Transverse colon (tissue), 4 donors: ENCODE measurements around the gene GPC6. TPM values are rescaled to one million over a fixed set of nuclear protein-coding genes. Genes with fewer than 3 reads are reported as not detected.

ENCODE experiments used
- DNase-seq: peaks from one replicate; pipeline ENCODE4 v3.0.0-alpha.2; 2019
- H3K27ac ChIP-seq, 4 donors: fragments of 200-600 bp; sonication (generic); 2 replicates each; pipeline ENCODE4 v1.5.1; 2016 to 2018; ENCODE audit warnings: inconsistent platforms in 4 of 4
- H3K27me3 ChIP-seq: fragments of 200-600 bp; sonication (generic); 2 replicates; pipeline ENCODE4 v1.5.1; 2017; ENCODE audit warnings: inconsistent platforms
- H3K36me3 ChIP-seq, 4 donors: fragments of 200-600 bp; sonication (generic); 2 replicates each; pipeline ENCODE4 v1.5.1; 2017 to 2019; ENCODE audit warnings: inconsistent platforms in 4 of 4
- H3K4me1 ChIP-seq, 4 donors: fragments of 200-600 bp; sonication (generic); 2 replicates each; pipeline ENCODE4 v1.5.1; 2017 to 2020; ENCODE audit warnings: inconsistent platforms in 4 of 4
- H3K4me3 ChIP-seq, 4 donors: fragments of 200-600 bp; sonication (generic); 1 replicate in 1 of 4; 2 replicates in 3 of 4; pipeline versions ENCODE4 v1.5.1 to v1.6.1; 2017 to 2019; ENCODE audit warnings: inconsistent platforms in 4 of 4
- H3K9me3 ChIP-seq, 2 donors: fragments of 200-600 bp; sonication (generic); 2 replicates each; pipeline ENCODE4 v1.5.1; 2017 to 2019; ENCODE audit warnings: inconsistent platforms in 2 of 2
- EP300 ChIP-seq: sonication (generic); formaldehyde crosslinking; IDR thresholded peaks from one replicate; pipeline ENCODE4 v1.6.1; 2017; ENCODE audit warnings: antibody characterized with exemption, low read depth
- POLR2A ChIP-seq: fragments of 450-650 bp; IDR thresholded peaks from one replicate; pipeline ENCODE4 v1.6.1; 2016; ENCODE audit warnings: antibody characterized with exemption, mild to moderate bottlenecking, moderate library complexity
- POLR2AphosphoS5 ChIP-seq, 3 donors: sonication (generic); formaldehyde crosslinking; IDR thresholded peaks; one replicate each; pipeline ENCODE4 v1.6.1; 2016; ENCODE audit warnings: antibody characterized with exemption in 3 of 3
- WGBS, 2 donors: methylation state at CpG; one replicate each; pipeline ENCODE4 v1.1.5; 2018; ENCODE audit warnings: low coverage in 1 of 2; 5-methylcytosine and 5-hydroxymethylcytosine counted together
- in situ Hi-C, 4 donors: fragments of 200-750 bp; cut with MboI; loops; one replicate each; pipeline versions ENCODE4 v1.15.0 to v1.15.1; 2017; ENCODE audit warnings: low sequenced_read_pairs in 3 of 4, low pct_ligation_motif_present in 1 of 4, low pct_unique_long_range_greater_than_20kb in 1 of 4
- intact Hi-C: fragments of 100-400 bp; cut with DNase I; formaldehyde crosslinking; loops from one replicate; pipeline ENCODE4 v1.15.1; 2023; ENCODE audit warnings: low total_unique reads
- total RNA-seq, 4 donors: library from RNA; depleted of rRNA; stranded (reverse); fragments of >200 nt; gene quantifications; one replicate each; pipeline ENCODE4 v1.1.0, GENCODE V29; 2016
- TF ChIP-seq, protein P1 (sequence below), 5 experiments: fragments of 200-600 bp in 3 of 5; fragments of 450-650 bp in 2 of 5; sonication (generic) in 3 of 5; IDR thresholded peaks; 1 replicate in 2 of 5; 2 replicates in 3 of 5; pipeline ENCODE4 v1.5.1; 2016 to 2017; ENCODE audit warnings: antibody characterized with exemption in 5 of 5, inconsistent platforms in 3 of 5, mild to moderate bottlenecking in 2 of 5, moderate library complexity in 1 of 5

Gene GPC6
- total RNA-seq, 4 donors from 2014 or later: 0.75 to 5.7 (median 4.0) TPM

- no peak for DNase-seq
- in situ Hi-C loops: no loop called here
- 51 to 69% methylated on average over 7 of the region's 7 CpGs for WGBS, 2 donors
- H3K9me3 ChIP-seq: no peaks in the 10 kb centered on the region
- H3K4me3 ChIP-seq: no peak overlapping the region
- H3K27ac ChIP-seq: no peak overlapping the region
- no peaks in the 10 kb centered on the region for H3K36me3 ChIP-seq
- no peaks in the 10 kb centered on the region for H3K4me1 ChIP-seq
- TF ChIP-seq POLR2AphosphoS5 (IDR thresholded peaks at IDR 0.05) (no peak), EP300 (no peak), POLR2A (no peak)
- TF ChIP-seq, protein P1, sequence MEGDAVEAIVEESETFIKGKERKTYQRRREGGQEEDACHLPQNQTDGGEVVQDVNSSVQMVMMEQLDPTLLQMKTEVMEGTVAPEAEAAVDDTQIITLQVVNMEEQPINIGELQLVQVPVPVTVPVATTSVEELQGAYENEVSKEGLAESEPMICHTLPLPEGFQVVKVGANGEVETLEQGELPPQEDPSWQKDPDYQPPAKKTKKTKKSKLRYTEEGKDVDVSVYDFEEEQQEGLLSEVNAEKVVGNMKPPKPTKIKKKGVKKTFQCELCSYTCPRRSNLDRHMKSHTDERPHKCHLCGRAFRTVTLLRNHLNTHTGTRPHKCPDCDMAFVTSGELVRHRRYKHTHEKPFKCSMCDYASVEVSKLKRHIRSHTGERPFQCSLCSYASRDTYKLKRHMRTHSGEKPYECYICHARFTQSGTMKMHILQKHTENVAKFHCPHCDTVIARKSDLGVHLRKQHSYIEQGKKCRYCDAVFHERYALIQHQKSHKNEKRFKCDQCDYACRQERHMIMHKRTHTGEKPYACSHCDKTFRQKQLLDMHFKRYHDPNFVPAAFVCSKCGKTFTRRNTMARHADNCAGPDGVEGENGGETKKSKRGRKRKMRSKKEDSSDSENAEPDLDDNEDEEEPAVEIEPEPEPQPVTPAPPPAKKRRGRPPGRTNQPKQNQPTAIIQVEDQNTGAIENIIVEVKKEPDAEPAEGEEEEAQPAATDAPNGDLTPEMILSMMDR (IDR thresholded peaks at IDR 0.05): no peak
- intact Hi-C loops: no loop called here
- no peaks in the 10 kb centered on the region for H3K27me3 ChIP-seq
Observed at GRCh38 chr13:93847162-93847561, 620.6 kb downstream of the GPC6 start.

DNA sequence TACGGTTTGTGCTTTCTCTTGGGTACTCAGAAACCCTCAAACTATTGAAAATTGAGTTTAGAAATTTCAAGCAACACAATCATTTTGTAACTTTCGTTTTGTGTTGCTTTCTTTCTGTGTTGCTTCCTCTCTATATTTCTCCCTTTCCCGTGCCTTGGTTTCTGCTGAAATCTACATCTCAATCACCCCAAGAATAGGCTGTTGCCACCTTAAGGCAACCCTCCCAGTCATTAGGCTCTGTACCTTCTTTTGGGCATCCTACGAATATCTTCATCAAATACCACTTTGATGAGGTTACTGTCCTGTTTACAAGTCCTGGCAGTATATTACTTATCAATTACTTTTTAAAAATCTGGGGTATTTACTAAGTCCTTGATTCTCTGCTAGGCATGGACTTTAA lies 621.6 kb downstream of the GPC6 start:
- H3K36me3 ChIP-seq: no peaks in the 10 kb centered on the region
- H3K9me3 ChIP-seq: no peaks in the 10 kb centered on the region
- intact Hi-C loops (no loop called here), in situ Hi-C loops (no loop called here)
- no peak overlapping the region for H3K4me3 ChIP-seq
- no peaks in the 10 kb centered on the region for H3K4me1 ChIP-seq
- no peak overlapping the region for H3K27ac ChIP-seq
- H3K27me3 ChIP-seq: no peaks in the 10 kb centered on the region
- no peak for TF ChIP-seq EP300
- no peak for TF ChIP-seq POLR2AphosphoS5 (IDR thresholded peaks at IDR 0.05)
- no peak for TF ChIP-seq POLR2A
- TF ChIP-seq, protein P1 (IDR thresholded peaks at IDR 0.05): no peak
- no peak for DNase-seq
- WGBS, 2 donors: 54 to 55% methylated on average over 3 to 4 of the region's 4 CpGs

DNA sequence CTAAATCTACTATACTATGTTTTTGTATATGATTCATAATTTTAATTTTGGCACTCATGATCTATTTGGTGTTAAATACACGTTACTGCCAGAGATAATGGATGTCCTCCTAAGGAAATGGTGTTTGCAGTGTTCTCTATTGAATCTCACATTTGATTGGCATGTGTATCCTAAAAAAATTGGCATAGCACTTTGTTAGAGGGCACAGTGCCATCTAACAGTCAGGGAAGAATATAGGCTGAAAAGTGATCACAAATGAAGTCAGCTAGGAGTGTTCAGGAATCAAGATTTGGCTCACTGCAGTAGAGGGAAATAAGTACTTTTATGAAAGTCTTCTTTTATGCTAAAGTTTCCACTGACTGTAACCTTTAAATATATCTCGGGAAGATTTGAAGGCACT lies 624.6 kb downstream of the GPC6 start:
- H3K4me3 ChIP-seq: no peak overlapping the region
- H3K4me1 ChIP-seq: no peaks in the 10 kb centered on the region
- intact Hi-C loops (no loop called here), in situ Hi-C loops (no loop called here)
- no peaks in the 10 kb centered on the region for H3K9me3 ChIP-seq
- H3K27me3 ChIP-seq: no peaks in the 10 kb centered on the region
- no peak for DNase-seq
- WGBS, 2 donors: 63 to 64% methylated on average over 2 of the region's 2 CpGs
- no peak overlapping the region for H3K27ac ChIP-seq
- H3K36me3 ChIP-seq: no peaks in the 10 kb centered on the region
- TF ChIP-seq POLR2A: no peak
- TF ChIP-seq, protein P1 (IDR thresholded peaks at IDR 0.05): no peak
- no peak for TF ChIP-seq POLR2AphosphoS5 (IDR thresholded peaks at IDR 0.05)
- no peak for TF ChIP-seq EP300

GRCh38 chr13:93853912-93854311 lies 627.3 kb downstream of the GPC6 start:
- DNase-seq: no peak
- TF ChIP-seq EP300: no peak
- in situ Hi-C loops: no loop called here
- Histone ChIP-seq H3K9me3 (no peaks in the 10 kb centered on the region), H3K4me3 (no peak overlapping the region), H3K4me1 (no peaks in the 10 kb centered on the region), H3K27me3 (no peaks in the 10 kb centered on the region), H3K36me3 (no peaks in the 10 kb centered on the region), H3K27ac (no peak overlapping the region)
- intact Hi-C loops: no loop called here
- 68 to 81% methylated on average over 5 of the region's 5 CpGs for WGBS, 2 donors

DNA sequence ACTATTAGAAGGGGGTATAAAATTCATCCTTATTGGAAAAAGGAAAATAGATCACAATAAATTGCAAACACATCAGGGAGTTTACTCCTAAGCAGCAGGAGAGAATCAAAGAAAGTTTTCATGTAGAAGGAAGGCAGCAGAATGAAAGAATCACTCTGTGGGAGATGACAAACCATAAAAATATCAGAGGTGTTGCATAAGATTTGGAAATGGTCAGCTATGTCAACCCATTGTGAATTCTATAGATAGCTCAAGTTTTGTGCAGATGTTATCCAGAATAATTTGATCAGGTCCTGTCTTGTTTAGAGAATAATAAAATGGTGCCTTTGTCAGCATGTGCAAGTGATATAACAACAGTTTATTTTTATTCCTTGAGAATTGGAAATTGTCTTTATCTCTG lies 630.5 kb downstream of the GPC6 start:
- H3K27me3 ChIP-seq: no peaks in the 10 kb centered on the region
- intact Hi-C loops: no loop called here
- TF ChIP-seq, protein P1 (IDR thresholded peaks at IDR 0.05): no peak
- TF ChIP-seq EP300 (no peak), POLR2AphosphoS5 (IDR thresholded peaks at IDR 0.05) (no peak), POLR2A (no peak)
- H3K9me3 ChIP-seq: no peaks in the 10 kb centered on the region
- no peak for DNase-seq
- no peaks in the 10 kb centered on the region for H3K4me1 ChIP-seq
- H3K4me3 ChIP-seq: no peak overlapping the region
- in situ Hi-C loops: no loop called here
- no peak overlapping the region for H3K27ac ChIP-seq
- H3K36me3 ChIP-seq: no peaks in the 10 kb centered on the region
